Lung (tissue), 12 donors: ENCODE measurements around the gene ABCF2. TPM values are rescaled to one million over a fixed set of nuclear protein-coding genes. Genes with fewer than 3 reads are reported as not detected.

Source experiments
- ATAC-seq: fragments of 200-7000 bp; cut with Tn5 transposase; one replicate; pipeline ENCODE4 v1.9.1; 2020; ENCODE audit warnings: moderate number of reproducible peaks; ENCODE audit not compliant: insufficient read depth, low FRiP score
- DNase-seq, 3 donors: peaks; one replicate each; pipeline ENCODE4 v3.0.0-alpha.2; 2013 to 2017
- H3K27ac ChIP-seq, 2 donors: one replicate each; pipeline ENCODE4 v1.5.1; 2013; ENCODE audit warnings: mild to moderate bottlenecking in 2 of 2, moderate library complexity in 2 of 2, control low read depth in 1 of 2, inconsistent platforms in 1 of 2, low read depth in 1 of 2, low read length in 1 of 2
- H3K27me3 ChIP-seq, 3 donors: one replicate each; pipeline ENCODE4 v1.5.1; 2013; ENCODE audit warnings: low read length in 2 of 3; ENCODE audit not compliant: control insufficient read depth in 3 of 3, insufficient read depth in 3 of 3
- H3K36me3 ChIP-seq, 4 donors: one replicate each; pipeline ENCODE4 v1.5.1; 2013; ENCODE audit warnings: low read length in 4 of 4, mild to moderate bottlenecking in 1 of 4, moderate library complexity in 1 of 4; ENCODE audit not compliant: control insufficient read depth in 4 of 4, insufficient read depth in 4 of 4
- H3K4me1 ChIP-seq, 5 donors: one replicate each; pipeline ENCODE4 v1.5.1; 2013; ENCODE audit warnings: low read length in 5 of 5, mild to moderate bottlenecking in 2 of 5, moderate library complexity in 1 of 5; ENCODE audit not compliant: control insufficient read depth in 5 of 5, insufficient read depth in 5 of 5
- H3K4me3 ChIP-seq: one replicate; pipeline ENCODE4 v1.5.1; 2013; ENCODE audit warnings: mild to moderate bottlenecking, control low read depth, moderate library complexity
- H3K9ac ChIP-seq, 2 donors: one replicate each; pipeline ENCODE4 v1.5.1; 2013; ENCODE audit warnings: low read length in 2 of 2, control low read depth in 1 of 2; ENCODE audit not compliant: insufficient read depth in 1 of 2
- H3K9me3 ChIP-seq, 4 donors: one replicate each; pipeline ENCODE4 v1.5.1; 2013; ENCODE audit warnings: low read length in 3 of 4, mild to moderate bottlenecking in 1 of 4, moderate library complexity in 1 of 4; ENCODE audit not compliant: control insufficient read depth in 4 of 4, insufficient read depth in 3 of 4
- WGBS, 2 donors: extraction: QIAGEN DNeasy Blood & Tissue Kit; methylation state at CpG; one replicate each; pipeline ENCODE4 v1.1.7; 2013; 5-methylcytosine and 5-hydroxymethylcytosine counted together
- polyA plus RNA-seq, 2 donors: library from polyadenylated mRNA; stranded (reverse); fragments of 200-250 nt; gene quantifications; one replicate each; pipeline ENCODE4 v1.2.1, GENCODE V29; 2013
- total RNA-seq, 2 donors: library from RNA; depleted of rRNA in 1 of 2; stranded (reverse); fragments of >200 nt in 1 of 2; gene quantifications; one replicate each; pipeline ENCODE4 v1.2.1, GENCODE V29; 2014 to 2021
- TF ChIP-seq, protein P1 (sequence below): IDR thresholded peaks from 2 replicates; pipeline ENCODE4 v1.5.1; 2012; ENCODE audit warnings: mild to moderate bottlenecking; ENCODE audit errors: control extremely low read depth, extremely low read depth
- donor health status: control.
- donor health status: control.
- donor health status: Bipolar disorder and iron deficiency.
- donor health status: healthy.
- donor health status: DM: yes; HTN: yes; CAD: no.

The ABCF2 gene
- total and polyA plus RNA-seq, 4 donors, result 13.2 to 36.3 (median 25.8) TPM

DNA sequence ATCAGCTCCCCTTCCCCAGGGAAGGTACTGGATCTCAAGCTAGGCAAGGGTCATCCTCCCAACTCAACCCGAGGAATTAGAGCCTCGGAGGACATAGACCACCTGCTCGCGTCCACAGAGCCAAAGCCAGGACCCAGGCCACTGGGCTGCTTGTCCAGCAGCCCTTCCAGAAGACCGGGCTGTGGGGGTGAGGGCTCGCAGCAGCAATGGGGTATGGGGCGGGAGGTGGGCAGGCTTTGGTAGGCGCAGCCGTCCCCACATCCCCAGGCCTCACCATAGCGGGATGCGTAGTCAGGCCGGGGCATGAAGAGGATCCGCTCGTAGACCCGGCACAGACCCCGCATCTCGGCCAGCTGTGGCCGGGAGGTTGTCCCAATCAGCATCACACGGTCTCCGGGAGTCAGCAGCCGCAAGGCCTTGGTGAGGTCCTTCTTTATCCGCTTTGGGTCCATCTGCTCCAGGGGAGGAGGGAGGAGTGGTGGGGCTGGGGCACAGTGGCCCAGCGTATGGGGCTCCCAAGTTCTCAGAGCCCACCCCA, 34.9 kb downstream of the ABCF2 start:
- DNase-seq (no peak), ATAC-seq (no peak)
- no peak overlapping the region for H3K27ac ChIP-seq
- H3K36me3 ChIP-seq, result no peaks in the 10 kb centered on the region
- TF ChIP-seq, protein P1, sequence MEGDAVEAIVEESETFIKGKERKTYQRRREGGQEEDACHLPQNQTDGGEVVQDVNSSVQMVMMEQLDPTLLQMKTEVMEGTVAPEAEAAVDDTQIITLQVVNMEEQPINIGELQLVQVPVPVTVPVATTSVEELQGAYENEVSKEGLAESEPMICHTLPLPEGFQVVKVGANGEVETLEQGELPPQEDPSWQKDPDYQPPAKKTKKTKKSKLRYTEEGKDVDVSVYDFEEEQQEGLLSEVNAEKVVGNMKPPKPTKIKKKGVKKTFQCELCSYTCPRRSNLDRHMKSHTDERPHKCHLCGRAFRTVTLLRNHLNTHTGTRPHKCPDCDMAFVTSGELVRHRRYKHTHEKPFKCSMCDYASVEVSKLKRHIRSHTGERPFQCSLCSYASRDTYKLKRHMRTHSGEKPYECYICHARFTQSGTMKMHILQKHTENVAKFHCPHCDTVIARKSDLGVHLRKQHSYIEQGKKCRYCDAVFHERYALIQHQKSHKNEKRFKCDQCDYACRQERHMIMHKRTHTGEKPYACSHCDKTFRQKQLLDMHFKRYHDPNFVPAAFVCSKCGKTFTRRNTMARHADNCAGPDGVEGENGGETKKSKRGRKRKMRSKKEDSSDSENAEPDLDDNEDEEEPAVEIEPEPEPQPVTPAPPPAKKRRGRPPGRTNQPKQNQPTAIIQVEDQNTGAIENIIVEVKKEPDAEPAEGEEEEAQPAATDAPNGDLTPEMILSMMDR, result no peak
- H3K9ac ChIP-seq, result no peak overlapping the region
- H3K9me3 ChIP-seq, result no peaks in the 10 kb centered on the region
- no peaks in the 10 kb centered on the region for H3K4me1 ChIP-seq
- 95 to 96% methylated on average over 23 of the region's 23 CpGs for WGBS, 2 donors
- no peaks in the 10 kb centered on the region for H3K27me3 ChIP-seq
- no peak overlapping the region for H3K4me3 ChIP-seq

DNA sequence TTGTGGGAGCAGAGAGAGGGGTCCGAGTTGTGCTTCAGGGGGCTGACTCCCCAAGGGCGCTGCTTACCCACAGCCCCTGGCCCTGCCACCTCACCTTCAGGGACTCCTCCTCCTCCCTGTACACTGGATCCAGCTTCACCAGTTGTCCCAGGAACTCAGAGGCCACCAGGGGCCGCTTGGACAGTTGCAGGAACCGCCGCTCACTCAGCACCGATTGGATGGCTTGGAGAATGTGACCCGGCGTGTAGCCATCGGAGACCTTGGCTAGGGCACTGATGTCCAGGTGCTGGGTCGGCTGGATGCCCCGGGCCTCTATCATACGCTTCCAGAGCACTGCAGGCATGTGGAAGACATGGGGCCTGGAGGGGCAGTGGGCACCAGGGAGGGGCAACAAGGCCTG, 35.5 kb downstream of the ABCF2 start:
- ATAC-seq, result no peak
- Histone ChIP-seq H3K27ac (no peak overlapping the region), H3K36me3 (no peaks in the 10 kb centered on the region), H3K9me3 (no peaks in the 10 kb centered on the region), H3K4me1 (no peaks in the 10 kb centered on the region), H3K9ac (no peak overlapping the region), H3K27me3 (no peaks in the 10 kb centered on the region), H3K4me3 (no peak overlapping the region)
- TF ChIP-seq, protein P1, result no peak
- DNase-seq, result no peak
- 78 to 90% methylated on average over 12 of the region's 12 CpGs for WGBS, 2 donors

DNA sequence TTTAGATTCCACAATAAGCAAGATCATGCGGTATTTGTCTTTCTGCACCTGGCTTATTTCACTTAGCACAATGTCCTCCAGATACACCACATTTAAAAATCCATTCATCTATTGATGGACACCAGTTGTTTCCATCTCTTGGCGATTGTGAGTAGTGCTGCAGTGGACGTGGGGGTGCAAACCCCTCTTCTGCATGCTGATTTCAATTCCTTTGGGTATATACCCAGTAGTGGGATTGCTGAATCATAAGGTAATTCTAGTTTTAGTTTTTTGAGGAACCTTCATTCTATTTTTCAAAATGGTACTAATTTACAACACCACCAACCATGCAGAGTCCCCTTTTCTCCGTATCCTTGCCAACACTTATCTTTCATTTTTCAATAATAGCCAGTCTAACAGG, 38.0 kb downstream of the ABCF2 start:
- ATAC-seq (no peak), DNase-seq (no peak)
- Histone ChIP-seq H3K9me3 (no peaks in the 10 kb centered on the region), H3K4me3 (no peak overlapping the region), H3K9ac (no peak overlapping the region), H3K27me3 (no peaks in the 10 kb centered on the region), H3K4me1 (peaks cover 0 to 5% (median 0%) of the 10 kb centered on the region in 5 donors), H3K27ac (no peak overlapping the region), H3K36me3 (no peaks in the 10 kb centered on the region)
- WGBS, 2 donors, result 82 to 88% methylated on average over 4 of the region's 4 CpGs
- TF ChIP-seq, protein P1, result no peak

DNA sequence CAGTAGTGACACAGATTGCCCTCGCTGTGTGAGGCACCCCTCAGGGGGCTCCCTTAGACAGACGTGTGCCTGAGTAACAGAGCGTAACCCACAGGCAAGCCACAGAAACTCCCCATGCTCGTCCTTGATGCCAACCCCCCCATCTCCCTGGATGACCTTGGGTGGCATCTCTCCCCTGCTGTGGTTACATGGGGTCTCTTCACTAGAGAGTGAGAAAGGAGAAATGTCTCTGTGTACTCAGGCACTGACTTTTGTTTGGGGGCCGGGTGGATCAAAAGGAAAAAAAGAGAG, 38.8 kb downstream of the ABCF2 start:
- DNase-seq (no peak), ATAC-seq (no peak)
- WGBS, 2 donors, result 68 to 79% methylated on average over 5 of the region's 5 CpGs
- peak overlapping the region in 1 of 2 donors; percentile 30 for H3K27ac ChIP-seq
- no peak overlapping the region for H3K4me3 ChIP-seq
- peaks cover 0 to 5% (median 0%) of the 10 kb centered on the region in 5 donors for H3K4me1 ChIP-seq
- no peak overlapping the region for H3K9ac ChIP-seq
- TF ChIP-seq, protein P1, result no peak
- H3K27me3 ChIP-seq, result no peaks in the 10 kb centered on the region
- H3K9me3 ChIP-seq, result no peaks in the 10 kb centered on the region
- no peaks in the 10 kb centered on the region for H3K36me3 ChIP-seq
